Adrenal gland (tissue), 12 donors: ENCODE data around the gene CEP295NL. TPM values are rescaled to one million over a fixed set of nuclear protein-coding genes. Genes with fewer than 3 reads are reported as not detected.

Source experiments
- DNase-seq, 7 donors: peaks; one replicate each; pipeline ENCODE4 v3.0.0-alpha.2; 2019 to 2020
- H3K27ac ChIP-seq, 5 donors: fragments of 200-600 bp; sonication (generic) in 4 of 5; 1 replicate in 3 of 5; 2 replicates in 2 of 5; pipeline versions ENCODE4 v1.5.1 to v1.8.0; 2016 to 2020; ENCODE audit warnings: mild to moderate bottlenecking in 1 of 5
- H3K27me3 ChIP-seq: fragments of 200-600 bp; 2 replicates; pipeline ENCODE4 v1.8.0; 2021
- H3K36me3 ChIP-seq, 2 donors: fragments of 200-600 bp; replicated peaks in 1 of 2; 1 replicate in 1 of 2; 2 replicates in 1 of 2; pipeline versions ENCODE4 v1.5.1 to v1.8.0; 2018 to 2022
- H3K4me1 ChIP-seq, 2 donors: fragments of 200-600 bp; replicated peaks in 1 of 2; 1 replicate in 1 of 2; 2 replicates in 1 of 2; pipeline versions ENCODE4 v1.5.1 to v1.8.0; 2018 to 2021
- H3K4me3 ChIP-seq, 4 donors: fragments of 200-600 bp; sonication (generic) in 3 of 4; one replicate each; pipeline ENCODE4 v1.5.1; 2016 to 2018
- H3K9me3 ChIP-seq, 3 donors: fragments of 200-600 bp; sonication (generic) in 1 of 3; replicated peaks in 1 of 3; 1 replicate in 2 of 3; 2 replicates in 1 of 3; pipeline versions ENCODE4 v1.5.1 to v1.8.0; 2016 to 2021
- POLR2A ChIP-seq, 2 donors: fragments of 450-650 bp; IDR thresholded peaks; one replicate each; pipeline ENCODE4 v1.6.1; 2017; ENCODE audit warnings: antibody characterized with exemption in 2 of 2, mild to moderate bottlenecking in 2 of 2, moderate library complexity in 1 of 2
- WGBS, 4 donors: extraction: QIAGEN DNeasy Blood & Tissue Kit in 2 of 4; methylation state at CpG; one replicate each; pipeline versions ENCODE4 v1.1.5 to v1.1.7; 2013 to 2017; 5-methylcytosine and 5-hydroxymethylcytosine counted together
- intact Hi-C, 2 donors: fragments of 100-400 bp; cut with DNase I; formaldehyde crosslinking; loops; one replicate each; pipeline versions ENCODE4 v1.14.1 to v1.15.0; 2022 to 2023
- polyA plus RNA-seq, 3 donors: library from polyadenylated mRNA; stranded (reverse); fragments of 200-250 nt in 2 of 3; fragments of 350-450 nt in 1 of 3; fragmentation: Illumina TruSeq in 1 of 3; extraction: RNeasy Lipid Tissue Mini Kit (QIAGEN cat#74804) in 1 of 3; gene quantifications; one replicate each; pipeline ENCODE4 v1.2.3, GENCODE V29; 2013 to 2014
- total RNA-seq, 9 donors: library from RNA; depleted of rRNA in 4 of 9; stranded (reverse); fragments of >200 nt in 4 of 9; fragments of 120-200 nt in 1 of 9; fragmentation: NEBNext Ultra II Directional in 1 of 9; extraction: Animal tissue kit (Norgen Biotek cat#: 25700) in 1 of 9; gene quantifications; one replicate each; pipeline versions ENCODE4 v1.1.0 to v1.2.4, GENCODE V29; 2013 to 2023
- TF ChIP-seq, protein P1 (sequence below), 6 experiments: fragments of 450-650 bp in 4 of 6; fragments of 200-600 bp in 2 of 6; sonication (generic) in 1 of 6; IDR thresholded peaks; 1 replicate in 5 of 6; 2 replicates in 1 of 6; pipeline versions ENCODE4 v1.5.1 to v1.8.0; 2016 to 2021; ENCODE audit warnings: antibody characterized with exemption in 6 of 6, mild to moderate bottlenecking in 2 of 6, moderate library complexity in 1 of 6
- donor health status: healthy with polysubstance abuse.
- donor health status: Bipolar disorder and iron deficiency.
- donor health status: DM: yes; HTN: yes; CAD: no.
- donor health status: DM: no; HTN: no; CAD: no.
- donor health status: DM: no; HTN: no; CAD: no.
- donor health status: DM: yes; HTN: yes; CAD: no.

The CEP295NL gene
- total and polyA plus RNA-seq, 12 donors: 0.07 to 5.1 (median 0.95) TPM

DNA sequence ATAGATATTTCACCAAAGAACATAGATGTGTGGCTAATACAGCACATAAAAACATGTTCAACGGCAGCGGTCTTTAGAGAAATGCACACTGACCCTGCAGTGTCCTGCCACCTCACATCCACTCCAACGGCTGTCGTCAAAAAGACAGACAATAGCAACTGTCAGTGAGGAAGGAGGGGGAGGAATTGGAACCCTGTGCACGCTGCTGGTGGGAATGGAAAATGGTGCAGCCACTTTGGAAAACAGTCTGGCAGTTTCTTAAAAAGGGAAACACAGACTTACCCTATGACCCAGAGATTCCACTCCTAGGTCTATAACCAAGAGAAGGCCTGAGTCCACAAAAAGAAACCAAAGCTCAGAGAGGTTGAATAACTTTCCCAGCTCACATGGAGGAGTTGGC lies 7.7 kb downstream of the CEP295NL start:
- no peak overlapping the region for H3K4me3 ChIP-seq
- WGBS, 4 donors: 57 to 80% (median 65%) methylated on average over 5 of the region's 5 CpGs
- H3K9me3 ChIP-seq: no peaks in the 10 kb centered on the region
- H3K27me3 ChIP-seq: no peaks in the 10 kb centered on the region
- no peak for DNase-seq
- H3K27ac ChIP-seq: peak overlapping the region in 2 of 5 donors; percentile 57 to 77
- peaks cover 0 to 49% of the 10 kb centered on the region in 2 donors for H3K4me1 ChIP-seq
- no peaks in the 10 kb centered on the region for H3K36me3 ChIP-seq
- intact Hi-C loops: no loop called here
- TF ChIP-seq, protein P1, sequence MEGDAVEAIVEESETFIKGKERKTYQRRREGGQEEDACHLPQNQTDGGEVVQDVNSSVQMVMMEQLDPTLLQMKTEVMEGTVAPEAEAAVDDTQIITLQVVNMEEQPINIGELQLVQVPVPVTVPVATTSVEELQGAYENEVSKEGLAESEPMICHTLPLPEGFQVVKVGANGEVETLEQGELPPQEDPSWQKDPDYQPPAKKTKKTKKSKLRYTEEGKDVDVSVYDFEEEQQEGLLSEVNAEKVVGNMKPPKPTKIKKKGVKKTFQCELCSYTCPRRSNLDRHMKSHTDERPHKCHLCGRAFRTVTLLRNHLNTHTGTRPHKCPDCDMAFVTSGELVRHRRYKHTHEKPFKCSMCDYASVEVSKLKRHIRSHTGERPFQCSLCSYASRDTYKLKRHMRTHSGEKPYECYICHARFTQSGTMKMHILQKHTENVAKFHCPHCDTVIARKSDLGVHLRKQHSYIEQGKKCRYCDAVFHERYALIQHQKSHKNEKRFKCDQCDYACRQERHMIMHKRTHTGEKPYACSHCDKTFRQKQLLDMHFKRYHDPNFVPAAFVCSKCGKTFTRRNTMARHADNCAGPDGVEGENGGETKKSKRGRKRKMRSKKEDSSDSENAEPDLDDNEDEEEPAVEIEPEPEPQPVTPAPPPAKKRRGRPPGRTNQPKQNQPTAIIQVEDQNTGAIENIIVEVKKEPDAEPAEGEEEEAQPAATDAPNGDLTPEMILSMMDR (IDR thresholded peaks at IDR 0.05): no peak
- no peak for TF ChIP-seq POLR2A (IDR thresholded peaks at IDR 0.05)

DNA sequence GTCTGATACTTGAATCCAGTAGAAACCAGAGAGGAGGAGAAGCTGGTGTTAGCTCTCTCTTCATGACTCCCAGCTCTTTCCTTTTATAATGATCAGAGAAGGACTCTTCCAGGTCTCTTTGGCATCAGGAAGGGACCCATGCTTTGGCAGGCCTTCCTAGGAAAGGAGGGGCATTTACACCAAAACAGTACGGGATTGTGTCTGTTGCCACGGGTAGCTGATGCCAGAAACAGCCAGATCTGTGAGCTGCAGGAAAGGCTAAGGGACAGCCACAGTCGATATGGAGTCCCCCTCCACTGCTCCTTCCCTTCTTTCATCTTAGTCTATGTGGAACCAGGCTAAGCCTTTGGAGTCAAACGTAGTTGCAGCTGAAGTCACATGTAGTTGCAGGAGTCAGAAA lies 9.3 kb downstream of the CEP295NL start:
- H3K36me3 ChIP-seq: no peaks in the 10 kb centered on the region
- no peaks in the 10 kb centered on the region for H3K27me3 ChIP-seq
- no peak overlapping the region for H3K4me3 ChIP-seq
- DNase-seq: no peak
- peak overlapping the region in 1 of 5 donors; percentile 15 for H3K27ac ChIP-seq
- H3K9me3 ChIP-seq: no peaks in the 10 kb centered on the region
- 57 to 67% (median 64%) methylated on average over 4 of the region's 4 CpGs for WGBS, 4 donors
- intact Hi-C loops: no loop called here
- peaks cover 0 to 62% of the 10 kb centered on the region in 2 donors for H3K4me1 ChIP-seq
- TF ChIP-seq, protein P1 (IDR thresholded peaks at IDR 0.05): no peak
- no peak for TF ChIP-seq POLR2A (IDR thresholded peaks at IDR 0.05)

DNA sequence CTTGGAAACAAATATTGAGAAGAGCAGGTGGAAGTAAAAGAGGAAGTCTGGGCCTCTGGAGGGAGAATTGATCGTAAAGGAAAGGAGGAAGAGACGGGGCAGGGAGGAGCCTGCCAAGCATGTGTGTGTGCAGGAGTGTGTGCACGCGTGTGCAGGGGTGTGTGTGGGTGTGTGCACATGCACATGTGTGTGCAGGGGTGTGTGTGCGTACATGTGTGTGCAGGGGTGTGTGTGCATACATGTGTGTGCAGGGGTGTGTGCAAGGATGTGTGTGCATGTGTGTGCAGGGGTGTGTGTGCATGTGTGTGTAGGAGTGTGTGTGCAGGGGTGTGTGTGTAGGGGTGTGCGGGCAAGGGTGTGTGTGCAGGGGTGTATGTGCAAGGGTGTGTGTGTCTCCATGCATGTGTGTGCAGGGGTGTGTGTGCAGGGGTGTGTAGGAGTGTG lies 10.0 kb downstream of the CEP295NL start:
- intact Hi-C loops: no loop called here
- Histone ChIP-seq H3K27ac (peak overlapping the region in 2 of 5 donors; percentile 66 to 70), H3K27me3 (no peaks in the 10 kb centered on the region), H3K4me3 (no peak overlapping the region), H3K36me3 (no peaks in the 10 kb centered on the region), H3K9me3 (no peaks in the 10 kb centered on the region), H3K4me1 (peaks cover 0 to 62% of the 10 kb centered on the region in 2 donors)
- no peak for DNase-seq
- WGBS, 4 donors: 78 to 86% (median 83%) methylated on average over 6 of the region's 6 CpGs
- TF ChIP-seq, protein P1 (IDR thresholded peaks at IDR 0.05): no peak
- TF ChIP-seq POLR2A (IDR thresholded peaks at IDR 0.05): no peak

DNA sequence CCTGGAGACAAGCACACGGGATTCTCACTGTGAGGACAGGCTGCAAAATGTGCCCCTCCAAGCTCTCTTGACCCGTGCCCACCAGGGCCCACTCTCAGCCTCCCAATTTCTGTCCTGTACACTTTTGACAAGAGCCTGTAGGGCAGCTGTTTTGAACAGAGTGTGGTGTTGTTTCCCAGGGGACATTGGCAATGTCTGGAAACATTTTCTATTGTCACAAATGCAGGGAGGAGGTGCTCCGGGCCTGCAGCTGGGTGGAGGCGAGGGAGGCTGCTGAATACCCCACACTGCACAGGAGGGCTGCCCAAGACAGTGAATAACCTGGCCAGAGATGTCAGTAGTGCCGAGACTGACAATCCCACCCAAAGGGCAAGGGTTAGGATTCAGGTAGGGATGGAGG lies 10.5 kb downstream of the CEP295NL start:
- no peak overlapping the region for H3K4me3 ChIP-seq
- no peaks in the 10 kb centered on the region for H3K27me3 ChIP-seq
- no peak for DNase-seq
- intact Hi-C loops: no loop called here
- no peak for TF ChIP-seq POLR2A (IDR thresholded peaks at IDR 0.05)
- TF ChIP-seq, protein P1 (IDR thresholded peaks at IDR 0.05): no peak
- no peaks in the 10 kb centered on the region for H3K36me3 ChIP-seq
- 67 to 88% (median 73%) methylated on average over 4 to 5 of the region's 5 CpGs for WGBS, 4 donors
- no peaks in the 10 kb centered on the region for H3K9me3 ChIP-seq
- H3K27ac ChIP-seq: peak overlapping the region in 2 of 5 donors; percentile 66 to 70
- H3K4me1 ChIP-seq: peaks cover 0 to 62% of the 10 kb centered on the region in 2 donors
